Fibroblast of the aortic adventitia (primary cell): ENCODE data around the gene GSS. TPM values are rescaled to one million over a fixed set of nuclear protein-coding genes. Genes with fewer than 3 reads are reported as not detected.
A peak's percentile ranks its signal among the peaks of the same experiment; 100 is the strongest.

ENCODE experiments used
- DNase-seq: peaks from one replicate; pipeline ENCODE4 v3.0.0-alpha.2; 2010; ENCODE audit warnings: low read depth
- H3K4me3 ChIP-seq: 2 replicates; pipeline ENCODE4 v1.5.1; 2011; ENCODE audit warnings: low read depth, mild to moderate bottlenecking, control low read depth, low read length, moderate library complexity
- total RNA-seq: library from RNA; depleted of rRNA; stranded (reverse); fragments of >200 nt; gene quantifications from 2 replicates; pipeline ENCODE4 v1.2.3, GENCODE V29; 2012; ENCODE audit warnings: low replicate concordance
- TF ChIP-seq, protein P1 (sequence below): IDR thresholded peaks from 2 replicates; pipeline ENCODE4 v1.5.1; 2011; ENCODE audit warnings: mild to moderate bottlenecking, low read length, control low read depth, inconsistent platforms; ENCODE audit not compliant: insufficient read depth

Gene GSS
- total RNA-seq, 1 donor: 57.8 TPM

DNA sequence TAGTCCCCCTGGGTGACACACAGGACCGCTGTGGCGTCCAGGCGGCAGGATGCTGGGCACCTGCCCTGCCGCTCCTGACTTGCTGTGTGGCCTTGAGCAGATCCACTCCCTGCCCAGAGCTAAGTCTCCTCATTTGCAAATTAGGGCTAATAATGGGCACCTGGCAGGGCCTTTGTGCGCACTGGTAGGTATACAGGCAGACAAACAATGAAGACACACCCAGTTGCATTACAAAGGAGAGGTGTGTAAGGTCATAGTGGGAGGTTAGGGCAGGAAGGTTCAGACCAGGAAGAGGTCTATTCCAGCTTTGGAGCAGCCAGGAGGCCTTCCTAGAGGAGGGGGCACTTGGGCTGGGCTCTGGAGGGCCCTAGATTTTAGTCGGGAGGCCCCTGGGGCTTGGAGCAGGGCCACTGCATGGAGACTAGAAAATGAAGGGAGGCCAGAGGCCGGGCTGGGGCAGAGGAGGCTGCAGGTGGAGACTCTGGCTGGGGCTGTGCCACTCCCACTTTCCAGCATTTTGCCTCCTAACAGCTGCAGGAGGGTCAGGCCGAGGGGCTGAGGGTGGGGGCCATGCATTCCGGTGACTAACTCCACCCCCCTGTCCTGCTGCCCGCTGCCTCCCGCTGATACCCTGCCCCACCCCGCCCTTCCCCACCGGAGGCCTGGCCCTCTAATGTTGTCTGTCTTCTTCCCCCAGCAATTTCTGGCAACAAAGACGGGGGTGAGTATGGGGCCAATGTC, 28.6 kb upstream of the GSS start:
- TF ChIP-seq, protein P1, sequence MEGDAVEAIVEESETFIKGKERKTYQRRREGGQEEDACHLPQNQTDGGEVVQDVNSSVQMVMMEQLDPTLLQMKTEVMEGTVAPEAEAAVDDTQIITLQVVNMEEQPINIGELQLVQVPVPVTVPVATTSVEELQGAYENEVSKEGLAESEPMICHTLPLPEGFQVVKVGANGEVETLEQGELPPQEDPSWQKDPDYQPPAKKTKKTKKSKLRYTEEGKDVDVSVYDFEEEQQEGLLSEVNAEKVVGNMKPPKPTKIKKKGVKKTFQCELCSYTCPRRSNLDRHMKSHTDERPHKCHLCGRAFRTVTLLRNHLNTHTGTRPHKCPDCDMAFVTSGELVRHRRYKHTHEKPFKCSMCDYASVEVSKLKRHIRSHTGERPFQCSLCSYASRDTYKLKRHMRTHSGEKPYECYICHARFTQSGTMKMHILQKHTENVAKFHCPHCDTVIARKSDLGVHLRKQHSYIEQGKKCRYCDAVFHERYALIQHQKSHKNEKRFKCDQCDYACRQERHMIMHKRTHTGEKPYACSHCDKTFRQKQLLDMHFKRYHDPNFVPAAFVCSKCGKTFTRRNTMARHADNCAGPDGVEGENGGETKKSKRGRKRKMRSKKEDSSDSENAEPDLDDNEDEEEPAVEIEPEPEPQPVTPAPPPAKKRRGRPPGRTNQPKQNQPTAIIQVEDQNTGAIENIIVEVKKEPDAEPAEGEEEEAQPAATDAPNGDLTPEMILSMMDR: no peak
- DNase-seq: no peak
- H3K4me3 ChIP-seq: no peak overlapping the region

DNA sequence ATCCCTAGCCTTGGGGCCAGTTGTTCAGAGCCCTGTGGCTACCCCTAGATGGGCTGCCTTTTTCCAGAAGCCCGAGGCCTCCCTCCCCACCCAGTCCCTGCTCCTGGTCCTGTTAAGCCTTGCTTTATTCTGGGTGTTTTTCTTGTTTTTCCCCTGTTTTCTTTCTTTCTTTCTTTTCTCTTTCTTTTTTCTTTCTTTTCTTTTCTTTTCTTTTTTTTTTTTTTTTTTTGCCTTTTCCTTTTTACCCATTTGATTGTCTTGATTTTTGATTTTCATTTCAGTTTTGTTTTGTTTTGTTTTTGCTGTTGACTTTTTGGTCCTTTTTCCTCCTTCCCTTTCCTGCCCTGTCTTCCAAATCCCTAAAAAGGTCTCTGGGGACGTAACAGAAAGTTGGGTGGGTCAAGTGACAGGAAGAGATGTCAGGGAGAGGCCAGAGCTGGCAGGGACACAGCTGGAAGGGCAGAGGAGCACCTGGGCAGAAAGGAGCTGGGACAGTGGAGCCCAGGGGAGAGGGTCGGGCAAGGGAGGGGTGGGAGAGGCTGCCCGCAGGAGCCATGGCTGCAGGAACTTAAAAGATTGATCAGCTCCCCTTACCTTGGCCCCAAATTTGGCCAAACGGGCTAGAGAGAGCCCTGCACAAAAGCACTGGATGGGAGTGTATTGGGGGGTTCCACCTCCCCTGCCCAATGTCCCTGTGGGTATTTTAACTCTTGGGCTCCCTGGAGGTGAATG, 27.6 kb upstream of the GSS start:
- TF ChIP-seq, protein P1: no peak
- DNase-seq: no peak
- no peak overlapping the region for H3K4me3 ChIP-seq

DNA sequence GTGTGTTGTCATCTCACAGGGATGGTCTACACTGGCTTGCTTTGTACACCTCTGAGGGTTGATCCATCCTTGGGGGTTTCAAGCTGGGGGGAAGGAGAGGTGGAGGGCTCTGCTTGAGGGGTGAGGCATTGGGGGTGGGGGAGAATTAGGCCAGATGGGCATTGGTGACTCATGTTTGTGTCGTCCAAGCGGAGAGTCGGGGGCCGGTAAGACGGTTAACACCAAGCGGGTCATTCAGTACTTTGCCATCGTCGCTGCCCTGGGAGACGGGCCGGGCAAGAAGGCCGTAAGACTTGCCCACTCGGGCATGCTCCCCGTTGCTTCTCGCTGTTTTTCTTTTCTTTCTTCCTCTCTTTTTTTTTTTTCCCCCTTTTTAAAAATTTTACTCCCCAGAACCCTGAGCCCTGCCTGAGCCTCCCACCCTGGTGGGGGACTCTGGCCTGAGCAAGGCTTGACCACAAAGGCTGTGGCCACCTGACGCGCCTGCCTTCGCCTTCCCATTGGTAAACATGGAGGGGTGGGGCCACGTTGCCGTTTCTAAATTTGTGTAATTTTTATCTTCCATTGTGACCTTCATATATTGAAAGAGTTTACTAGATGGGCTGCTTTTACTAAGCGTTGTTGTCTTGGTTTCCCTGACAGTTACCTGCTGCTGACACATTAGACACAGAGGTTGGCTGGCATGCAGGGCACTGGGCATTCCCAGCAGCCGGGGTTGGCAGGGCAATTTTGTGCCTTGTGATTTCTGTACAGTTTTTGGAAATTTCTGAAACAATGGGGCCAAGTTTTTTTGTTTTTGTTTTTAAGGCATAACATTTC, 26.9 kb upstream of the GSS start:
- TF ChIP-seq, protein P1: no peak
- no peak overlapping the region for H3K4me3 ChIP-seq
- DNase-seq: no peak

DNA sequence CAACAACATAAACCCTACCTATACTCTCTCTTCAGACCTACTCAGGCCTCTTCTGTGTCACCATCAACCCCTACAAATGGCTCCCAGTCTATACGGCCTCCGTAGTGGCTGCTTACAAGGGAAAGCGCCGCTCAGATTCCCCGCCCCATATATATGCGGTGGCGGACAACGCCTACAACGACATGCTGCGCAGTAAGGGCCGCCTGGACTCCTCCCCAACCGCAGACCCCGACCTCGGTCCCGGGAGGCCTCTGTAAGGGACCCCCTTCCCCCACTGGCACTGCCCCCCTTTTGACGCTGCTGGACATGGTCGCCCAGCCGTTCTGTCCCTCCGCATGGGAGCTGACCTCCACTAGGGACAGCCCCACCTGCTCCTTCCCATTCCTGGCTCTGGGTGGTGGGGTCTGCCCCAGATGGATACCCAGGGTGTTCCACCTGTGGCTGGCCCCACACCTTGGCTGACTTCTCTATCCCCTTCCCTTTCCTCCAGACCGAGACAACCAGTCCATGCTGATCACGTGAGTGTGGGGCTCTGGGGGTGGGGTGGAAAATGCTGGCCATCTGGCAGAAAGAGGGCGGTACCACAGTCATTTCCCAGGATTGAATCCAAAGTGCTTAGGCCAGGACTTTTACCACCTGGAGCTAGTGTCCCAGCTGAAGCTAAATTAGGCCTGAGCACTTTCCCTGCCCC, 25.1 kb upstream of the GSS start:
- no peak overlapping the region for H3K4me3 ChIP-seq
- peak; percentile 14 for DNase-seq

DNA sequence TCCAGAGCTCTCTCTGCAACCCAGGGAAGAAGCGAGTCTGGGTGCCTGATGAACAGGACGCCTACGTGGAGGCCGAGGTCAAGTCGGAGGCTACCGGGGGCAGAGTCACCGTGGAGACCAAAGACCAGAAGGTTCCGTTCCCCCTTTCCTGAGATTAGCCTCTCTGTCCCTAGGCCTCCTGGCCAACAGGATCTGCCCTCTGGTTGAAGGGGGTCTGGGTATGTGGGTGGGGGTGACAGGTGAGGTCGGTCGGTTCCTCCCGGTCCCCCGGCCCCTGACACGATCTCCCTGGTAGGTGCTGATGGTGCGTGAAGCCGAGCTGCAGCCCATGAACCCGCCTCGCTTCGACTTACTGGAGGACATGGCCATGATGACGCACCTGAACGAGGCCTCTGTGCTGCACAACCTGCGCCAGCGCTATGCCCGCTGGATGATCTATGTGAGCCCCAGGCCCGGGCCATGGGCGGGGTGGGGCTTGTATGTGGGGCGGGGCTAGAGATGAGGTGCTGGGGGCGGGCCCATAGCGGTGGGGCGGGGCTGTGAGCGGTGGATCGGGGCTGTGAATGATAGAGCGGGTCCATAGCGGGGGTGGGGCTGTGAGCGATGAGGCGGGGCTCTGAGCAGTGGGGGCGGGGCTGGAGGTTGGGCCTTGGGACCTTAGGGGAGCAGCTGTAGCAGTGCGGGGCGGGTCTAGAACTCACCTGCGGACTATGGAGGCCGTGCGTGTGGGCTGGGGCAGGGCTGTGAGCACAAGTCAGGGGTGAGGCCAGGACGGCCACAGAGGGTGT, 24.0 kb upstream of the GSS start:
- TF ChIP-seq, protein P1: no peak
- no peak overlapping the region for H3K4me3 ChIP-seq
- no peak for DNase-seq

More for the DNA sequence above, 25.1 kb upstream of the GSS start:
- TF ChIP-seq, protein P1: no peak
